OCI-LY1 (cell line): ENCODE results near the gene TMEM266.

Experiments
- CTCF ChIP-seq: fragments of 200-600 bp; sonication (generic), shearing (Covaris generic); IDR thresholded peaks from 2 replicates; pipeline ENCODE4 v1.5.1; 2017; ENCODE audit warnings: mild to moderate bottlenecking, antibody characterized with exemption, low read length, moderate library complexity, mixed read lengths
- EZH2 ChIP-seq: fragments of 200-600 bp; sonication (generic), shearing (Covaris generic); IDR thresholded peaks from 2 replicates; pipeline ENCODE4 v1.8.0; 2017; ENCODE audit warnings: borderline replicate concordance, mixed run types, mild to moderate bottlenecking, antibody characterized with exemption, low read length, moderate library complexity, mixed read lengths

- TF ChIP-seq EZH2, result no peak
- TF ChIP-seq CTCF, result no peak
Observed at GRCh38 chr15:76127169-76127568, 67.4 kb downstream of the TMEM266 start.
